Cerebellar cortex (tissue), 1 donor: ENCODE data around the gene RGR.

ENCODE experiments used
- DNase-seq: peaks from one replicate; pipeline ENCODE4 v3.0.0-alpha.2; 2015; ENCODE audit warnings: low spot score

The RGR gene

GRCh38 chr10:84296091-84296981, 51.5 kb downstream of the RGR start:
- no peak for DNase-seq

GRCh38 chr10:84298057-84298456, 53.2 kb downstream of the RGR start:
- DNase-seq = peak; percentile 10

DNA sequence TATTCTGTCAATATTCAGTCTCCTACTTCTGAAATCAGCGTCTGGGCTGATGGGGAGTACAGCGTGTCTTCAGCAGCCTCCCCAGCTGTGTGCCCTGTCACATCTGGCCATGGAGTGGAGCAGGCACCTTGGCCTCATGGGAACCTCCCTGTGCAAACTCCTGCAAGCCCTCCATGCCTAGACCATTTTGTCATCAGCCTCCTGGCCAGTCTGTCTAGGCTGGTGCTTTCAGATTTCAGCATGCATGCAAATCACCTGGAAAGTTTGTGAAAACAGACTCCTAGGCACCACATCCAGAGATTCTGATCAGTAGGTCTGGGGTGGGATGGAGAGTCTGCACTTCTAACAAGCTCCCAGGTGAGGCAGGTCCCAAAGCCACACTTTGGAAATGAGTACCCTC, 57.4 kb downstream of the RGR start:
- DNase-seq = no peak

GRCh38 chr10:84306751-84307384, 62.0 kb downstream of the RGR start:
- no peak for DNase-seq

DNA sequence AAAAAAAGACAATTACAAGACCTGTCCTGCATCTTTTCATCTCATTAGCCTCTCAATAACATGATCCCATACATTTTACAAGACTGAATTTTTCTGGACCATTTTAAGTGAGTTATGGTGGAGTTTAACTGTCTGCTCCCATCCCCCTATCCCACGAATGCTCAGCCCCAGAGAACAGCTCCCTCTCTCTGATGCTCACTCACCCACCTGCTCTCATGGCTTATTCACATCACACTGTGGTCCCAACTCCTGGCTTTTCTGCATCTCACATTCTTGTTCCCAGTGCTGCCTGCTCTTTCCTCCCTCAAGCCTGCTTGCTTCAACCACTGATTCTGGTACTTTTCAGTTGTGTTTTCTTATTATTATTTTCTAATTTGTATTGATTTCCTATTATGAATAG, 63.2 kb downstream of the RGR start:
- no peak for DNase-seq

DNA sequence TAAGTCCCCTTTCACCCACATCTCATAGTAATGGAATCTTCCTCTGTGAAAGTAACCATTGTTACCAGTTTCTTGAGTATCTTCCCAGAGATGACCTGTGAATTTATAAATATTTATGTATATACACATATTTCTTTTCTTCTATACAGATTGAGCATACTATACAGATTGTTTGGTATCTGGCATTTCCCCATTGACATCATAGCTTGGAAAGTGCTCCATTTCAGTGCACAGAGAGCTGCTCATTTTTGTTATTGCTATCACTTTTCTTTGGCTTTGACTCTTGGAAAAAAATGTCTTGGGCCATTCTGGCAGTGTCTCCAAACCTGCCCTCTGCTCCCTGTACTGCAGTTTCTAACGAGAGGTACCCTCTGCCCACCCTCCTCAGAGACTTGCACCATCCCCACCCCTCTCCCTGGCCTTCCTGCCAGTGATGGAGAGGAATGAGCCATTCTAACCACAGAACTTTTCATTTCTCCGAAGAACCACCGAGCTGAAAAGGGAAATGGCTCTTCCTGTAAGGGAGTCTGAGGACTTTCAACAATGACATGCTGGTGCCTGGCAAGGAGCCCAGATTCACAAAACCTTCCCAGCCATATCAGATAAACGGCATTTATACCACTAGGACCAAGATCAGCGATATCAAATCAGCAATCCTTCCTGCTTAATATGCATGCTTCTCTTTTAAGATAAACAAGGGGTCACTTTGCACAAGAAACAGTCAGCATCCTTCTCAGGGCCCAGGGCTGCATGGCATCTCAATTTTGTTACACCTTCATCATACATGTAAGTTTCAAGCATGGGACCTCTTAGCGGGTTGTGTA, 63.8 kb downstream of the RGR start:
- DNase-seq = peak; percentile 37
